ENCODE data around the gene PTPN23. TPM values are rescaled to one million over a fixed set of nuclear protein-coding genes. Genes with fewer than 3 reads are reported as not detected.

The PTPN23 gene
- total and polyA plus RNA-seq, 2 of the 13 experiments (the other 11 are each of a cell fraction or from before 2014, with no cell fraction given), result 2.3 to 3.7 TPM

DNA sequence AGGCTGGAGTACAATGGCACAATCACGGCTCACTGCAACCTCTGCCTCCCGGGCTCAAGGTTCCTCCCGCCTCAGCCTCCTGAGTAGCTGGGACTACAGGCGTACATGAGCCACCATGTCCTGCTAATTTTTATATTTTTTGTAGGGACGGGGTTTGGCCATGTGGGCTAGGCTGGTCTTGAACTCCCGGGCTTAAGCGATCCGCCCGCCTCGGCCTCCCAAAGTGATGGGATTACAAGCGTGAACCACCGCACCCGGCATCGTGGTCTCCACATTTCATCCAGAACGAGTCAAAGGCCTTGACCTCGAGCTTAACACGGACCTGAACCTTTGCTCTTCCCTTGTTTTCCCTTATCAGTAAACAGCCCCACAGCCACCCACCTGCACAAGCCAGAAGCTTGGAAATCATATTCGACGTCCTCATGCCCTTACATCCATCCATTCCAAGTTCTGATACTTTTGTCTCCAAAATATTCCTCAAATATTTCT, 1.4 kb upstream of the PTPN23 start (continued):
- TF ChIP-seq ZNF7 (CRISPR knock-in tag; IDR thresholded peaks at IDR 0.05) (0 out of 2 replicates have a peak, but pooled peaks have one; percentile 16), DMTF1 (CRISPR knock-in tag; IDR thresholded peaks at IDR 0.05) (no peak), HNF4G (IDR thresholded peaks at IDR 0.05; ENCODE audit: borderline replicate concordance, low read depth, low read length) (peak; percentile 87), HNF4G (CRISPR knock-in tag; IDR thresholded peaks at IDR 0.05; ENCODE audit: borderline replicate concordance, low read depth) (peak; percentile 93), ZNF646 (CRISPR knock-in tag; IDR thresholded peaks at IDR 0.05) (no peak; the same call in 1 of the 2 replicates), FOXP4 (CRISPR knock-in tag; IDR thresholded peaks at IDR 0.05) (peak; percentile 92), CBX1 (IDR thresholded peaks at IDR 0.05; ENCODE audit: low read depth) (peak; percentile 23), SMARCC2 (IDR thresholded peaks at IDR 0.05) (no peak), MEIS1 (CRISPR knock-in tag; IDR thresholded peaks at IDR 0.05; ENCODE audit: borderline replicate concordance) (no peak)
- TF ChIP-seq, protein P1, sequence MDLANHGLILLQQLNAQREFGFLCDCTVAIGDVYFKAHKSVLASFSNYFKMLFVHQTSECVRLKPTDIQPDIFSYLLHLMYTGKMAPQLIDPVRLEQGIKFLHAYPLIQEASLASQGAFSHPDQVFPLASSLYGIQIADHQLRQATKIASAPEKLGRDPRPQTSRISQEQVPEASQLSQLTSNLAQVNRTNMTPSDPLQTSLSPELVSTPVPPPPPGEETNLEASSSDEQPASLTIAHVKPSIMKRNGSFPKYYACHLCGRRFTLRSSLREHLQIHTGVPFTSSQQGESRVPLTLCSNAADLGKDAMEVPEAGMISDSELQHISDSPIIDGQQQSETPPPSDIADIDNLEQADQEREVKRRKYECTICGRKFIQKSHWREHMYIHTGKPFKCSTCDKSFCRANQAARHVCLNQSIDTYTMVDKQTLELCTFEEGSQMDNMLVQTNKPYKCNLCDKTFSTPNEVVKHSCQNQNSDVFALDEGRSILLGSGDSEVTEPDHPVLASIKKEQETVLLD (CRISPR knock-in tag; IDR thresholded peaks at IDR 0.05; ENCODE audit: low read depth), result peak; percentile 67; the same call in 1 of the 2 replicates
- TF ChIP-seq, protein P2, sequence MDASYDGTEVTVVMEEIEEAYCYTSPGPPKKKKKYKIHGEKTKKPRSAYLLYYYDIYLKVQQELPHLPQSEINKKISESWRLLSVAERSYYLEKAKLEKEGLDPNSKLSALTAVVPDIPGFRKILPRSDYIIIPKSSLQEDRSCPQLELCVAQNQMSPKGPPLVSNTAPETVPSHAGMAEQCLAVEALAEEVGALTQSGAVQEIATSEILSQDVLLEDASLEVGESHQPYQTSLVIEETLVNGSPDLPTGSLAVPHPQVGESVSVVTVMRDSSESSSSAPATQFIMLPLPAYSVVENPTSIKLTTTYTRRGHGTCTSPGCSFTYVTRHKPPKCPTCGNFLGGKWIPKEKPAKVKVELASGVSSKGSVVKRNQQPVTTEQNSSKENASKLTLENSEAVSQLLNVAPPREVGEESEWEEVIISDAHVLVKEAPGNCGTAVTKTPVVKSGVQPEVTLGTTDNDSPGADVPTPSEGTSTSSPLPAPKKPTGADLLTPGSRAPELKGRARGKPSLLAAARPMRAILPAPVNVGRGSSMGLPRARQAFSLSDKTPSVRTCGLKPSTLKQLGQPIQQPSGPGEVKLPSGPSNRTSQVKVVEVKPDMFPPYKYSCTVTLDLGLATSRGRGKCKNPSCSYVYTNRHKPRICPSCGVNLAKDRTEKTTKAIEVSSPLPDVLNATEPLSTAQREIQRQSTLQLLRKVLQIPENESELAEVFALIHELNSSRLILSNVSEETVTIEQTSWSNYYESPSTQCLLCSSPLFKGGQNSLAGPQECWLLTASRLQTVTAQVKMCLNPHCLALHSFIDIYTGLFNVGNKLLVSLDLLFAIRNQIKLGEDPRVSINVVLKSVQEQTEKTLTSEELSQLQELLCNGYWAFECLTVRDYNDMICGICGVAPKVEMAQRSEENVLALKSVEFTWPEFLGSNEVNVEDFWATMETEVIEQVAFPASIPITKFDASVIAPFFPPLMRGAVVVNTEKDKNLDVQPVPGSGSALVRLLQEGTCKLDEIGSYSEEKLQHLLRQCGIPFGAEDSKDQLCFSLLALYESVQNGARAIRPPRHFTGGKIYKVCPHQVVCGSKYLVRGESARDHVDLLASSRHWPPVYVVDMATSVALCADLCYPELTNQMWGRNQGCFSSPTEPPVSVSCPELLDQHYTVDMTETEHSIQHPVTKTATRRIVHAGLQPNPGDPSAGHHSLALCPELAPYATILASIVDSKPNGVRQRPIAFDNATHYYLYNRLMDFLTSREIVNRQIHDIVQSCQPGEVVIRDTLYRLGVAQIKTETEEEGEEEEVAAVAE (CRISPR knock-in tag; IDR thresholded peaks at IDR 0.05; ENCODE audit: borderline replicate concordance), result peak; percentile 64

Data from HepG2 (cell line).